Hematopoietic multipotent progenitor cell treated with erythropoietin and hydrocortisone succinate and interleukin-3 and kit ligand, for 17 days (in vitro differentiated cells): ENCODE results near the gene HDAC1.
"Not testable (repeated sequence)": the region's sequence is repeated elsewhere in the genome, so short reads cannot be mapped to it uniquely, and the experiment has no call there.

ENCODE experiments used
- DNase-seq: peaks from one replicate; pipeline ENCODE4 v3.0.0-alpha.2; 2015; ENCODE audit warnings: low spot score

The HDAC1 gene

GRCh38 chr1:32274646-32275340 lies 17.1 kb upstream of the HDAC1 start:
- no peak for DNase-seq

DNA sequence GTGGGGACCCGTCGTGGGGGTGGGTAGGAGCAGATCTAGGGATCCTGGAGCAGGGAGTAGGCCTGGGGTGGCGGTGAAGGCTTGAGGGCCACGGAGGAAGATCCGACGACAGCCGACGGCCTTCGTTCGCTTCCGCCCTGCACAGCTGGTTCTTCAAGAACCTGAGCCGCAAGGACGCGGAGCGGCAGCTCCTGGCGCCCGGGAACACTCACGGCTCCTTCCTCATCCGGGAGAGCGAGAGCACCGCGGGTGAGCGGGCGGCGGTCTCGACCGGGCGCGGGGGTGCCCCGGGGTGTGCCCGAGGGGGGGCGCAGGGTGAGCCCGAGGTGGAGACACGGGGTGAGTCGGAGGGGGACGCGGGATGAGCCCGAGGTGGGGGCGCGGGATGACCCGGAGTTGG lies 16.5 kb upstream of the HDAC1 start:
- DNase-seq, result no peak

- no peak for DNase-seq
Measured at GRCh38 chr1:32276032-32276782, 15.7 kb upstream of the HDAC1 start.

DNA sequence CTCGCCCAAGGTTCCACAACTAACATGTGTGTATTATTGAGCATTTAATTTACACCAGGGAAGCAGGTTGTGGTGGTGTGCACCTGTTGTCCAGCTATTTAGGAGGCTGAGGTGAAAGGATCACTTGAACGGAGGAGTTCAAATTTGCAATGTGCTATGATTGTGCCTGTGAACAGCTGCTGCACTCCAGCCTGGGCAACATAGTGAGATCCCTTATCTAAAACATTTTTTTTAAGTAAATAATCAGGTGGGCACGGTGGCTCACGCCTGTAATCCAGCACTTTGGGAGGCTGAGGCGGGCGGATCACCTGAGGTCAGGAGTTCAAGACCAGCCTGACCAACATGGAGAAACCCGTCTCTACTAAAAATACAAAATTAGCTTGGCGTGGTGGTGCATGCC lies 7.1 kb upstream of the HDAC1 start:
- DNase-seq, result not testable (repeated sequence)

GRCh38 chr1:32285658-32286057 lies 6.2 kb upstream of the HDAC1 start:
- DNase-seq, result no peak

DNA sequence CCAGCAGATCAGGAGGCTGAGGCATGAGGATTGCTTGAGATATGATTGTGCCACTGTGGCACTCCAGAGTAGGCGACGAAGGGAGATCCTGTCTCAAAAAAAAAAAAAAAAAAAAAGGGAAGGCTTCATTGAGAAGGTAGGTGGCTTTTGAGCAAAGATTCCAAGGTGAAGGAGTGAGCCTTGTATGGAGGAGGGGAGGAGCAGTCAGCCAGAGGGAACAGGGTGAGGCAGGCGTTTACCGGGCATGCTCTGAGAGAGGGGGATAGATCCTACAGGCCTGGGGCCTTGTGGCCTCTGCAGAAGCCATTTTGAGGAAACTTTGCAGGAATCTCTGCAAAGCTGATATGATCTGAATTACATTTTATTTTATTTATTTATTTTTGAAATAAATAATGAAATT lies 5.1 kb upstream of the HDAC1 start:
- DNase-seq, result no peak

- no peak for DNase-seq
Measured at GRCh38 chr1:32289256-32289655, 2.6 kb upstream of the HDAC1 start.

GRCh38 chr1:32291145-32291707 lies 657 bp upstream of the HDAC1 start:
- no peak for DNase-seq

GRCh38 chr1:32298211-32298610 lies 6.3 kb downstream of the HDAC1 start:
- DNase-seq, result not testable (repeated sequence)

GRCh38 chr1:32299327-32299726 lies 7.4 kb downstream of the HDAC1 start:
- DNase-seq, result peak; percentile 19

DNA sequence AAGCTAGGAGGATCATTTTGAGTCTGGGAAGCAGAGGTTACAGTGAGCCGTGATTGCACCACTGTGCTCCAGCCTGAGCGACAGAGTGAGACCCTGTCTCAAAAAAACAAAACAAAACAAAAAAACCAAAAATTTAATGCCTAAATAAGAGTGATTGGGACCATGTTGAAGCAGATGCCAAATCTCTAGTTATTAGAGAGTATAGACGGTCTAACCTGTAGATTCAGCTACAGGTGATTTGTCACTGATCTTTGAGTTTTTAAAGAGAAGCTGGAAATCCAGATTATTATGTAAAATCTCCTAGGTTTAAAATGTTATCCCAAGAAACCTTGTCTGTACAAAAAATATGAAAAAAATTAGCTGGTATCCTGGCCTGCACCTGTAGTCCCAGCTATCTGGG lies 11.5 kb downstream of the HDAC1 start:
- DNase-seq, result no peak

DNA sequence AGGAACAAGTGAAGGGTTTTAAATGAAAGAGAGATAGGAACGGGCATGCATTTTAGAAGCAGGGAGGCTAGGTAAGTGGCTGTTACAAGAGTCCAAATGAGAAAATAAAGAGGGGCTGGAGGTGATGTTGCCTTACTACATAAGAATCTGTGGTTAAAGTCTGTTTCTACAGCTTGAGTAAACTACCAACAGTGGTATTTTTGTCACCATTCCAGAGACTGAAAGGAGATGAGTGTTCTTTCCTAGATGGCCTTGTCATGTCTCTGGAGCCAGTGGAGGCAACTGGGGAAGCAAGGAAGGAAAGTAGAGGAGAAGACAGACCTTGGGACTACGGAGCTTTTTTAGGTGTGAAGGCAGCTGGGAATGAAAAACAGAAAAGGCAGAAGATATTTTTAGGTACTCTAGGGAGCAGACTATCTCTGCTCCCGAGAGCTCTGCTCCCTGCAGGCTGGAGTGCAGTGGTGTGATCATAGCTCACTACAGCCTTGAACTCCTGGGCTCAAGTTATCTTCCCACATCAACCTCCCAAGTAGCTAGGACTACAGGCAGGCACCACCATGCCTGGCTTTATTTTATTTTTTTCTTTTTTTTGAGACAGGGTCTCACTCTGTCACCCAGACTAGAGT lies 12.2 kb downstream of the HDAC1 start:
- no peak for DNase-seq

GRCh38 chr1:32305310-32305709 lies 13.4 kb downstream of the HDAC1 start:
- DNase-seq, result no peak

GRCh38 chr1:32307324-32307723 lies 15.4 kb downstream of the HDAC1 start:
- DNase-seq, result peak; percentile 35

- DNase-seq, result peak; percentile 26
Measured at GRCh38 chr1:32309960-32310359, 18.1 kb downstream of the HDAC1 start.

DNA sequence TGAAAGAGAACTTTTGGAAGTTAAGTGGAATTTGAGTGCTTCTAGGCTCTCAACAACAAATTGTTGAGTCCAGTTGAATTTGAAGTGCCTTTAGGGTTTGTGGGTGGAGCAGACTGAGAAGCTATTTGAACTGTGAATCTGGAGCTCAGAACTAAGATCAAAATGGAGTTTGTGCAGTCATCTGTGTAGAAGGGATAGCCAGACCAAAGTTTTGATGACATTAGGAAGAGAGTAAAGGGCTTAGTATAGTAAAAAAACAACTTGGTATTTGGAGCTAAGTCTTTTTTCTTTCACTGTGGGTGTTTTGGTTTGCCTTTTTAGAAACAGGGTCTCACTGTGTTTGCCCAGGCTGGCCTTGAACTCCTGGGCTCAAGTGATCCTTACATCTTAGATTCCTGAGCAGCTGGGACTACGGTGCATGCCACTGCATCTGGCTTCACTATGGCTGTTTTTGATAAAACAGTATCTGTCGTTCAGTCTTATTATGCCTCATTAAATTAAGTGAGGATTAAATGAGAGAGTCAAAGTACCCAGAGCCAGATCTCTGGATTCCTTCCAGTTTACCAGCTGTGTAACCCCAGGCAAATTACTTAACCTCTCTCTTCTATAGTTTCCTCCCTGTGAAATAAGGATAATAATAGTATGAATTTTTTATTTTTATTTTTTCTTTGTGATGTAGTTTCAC lies 20.0 kb downstream of the HDAC1 start:
- peak; percentile 13 for DNase-seq

DNA sequence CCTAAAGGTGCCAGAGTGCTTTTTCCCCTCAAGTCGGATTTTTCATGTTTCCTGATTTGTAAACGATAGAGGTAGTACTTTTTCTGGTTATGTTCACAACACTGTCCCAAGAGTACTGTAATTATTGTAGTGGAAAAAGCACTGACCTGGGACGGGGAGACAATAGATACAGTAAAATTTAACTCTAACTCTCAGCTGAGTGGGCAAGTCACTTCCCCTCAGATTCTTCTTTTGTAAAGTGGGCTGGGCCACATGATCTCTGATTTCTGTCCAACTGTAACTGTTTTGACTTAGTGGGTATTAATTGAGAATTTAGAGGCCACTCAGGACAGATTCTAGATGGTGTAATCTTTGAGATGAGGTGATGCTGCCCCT lies 25.0 kb downstream of the HDAC1 start:
- DNase-seq, result no peak

DNA sequence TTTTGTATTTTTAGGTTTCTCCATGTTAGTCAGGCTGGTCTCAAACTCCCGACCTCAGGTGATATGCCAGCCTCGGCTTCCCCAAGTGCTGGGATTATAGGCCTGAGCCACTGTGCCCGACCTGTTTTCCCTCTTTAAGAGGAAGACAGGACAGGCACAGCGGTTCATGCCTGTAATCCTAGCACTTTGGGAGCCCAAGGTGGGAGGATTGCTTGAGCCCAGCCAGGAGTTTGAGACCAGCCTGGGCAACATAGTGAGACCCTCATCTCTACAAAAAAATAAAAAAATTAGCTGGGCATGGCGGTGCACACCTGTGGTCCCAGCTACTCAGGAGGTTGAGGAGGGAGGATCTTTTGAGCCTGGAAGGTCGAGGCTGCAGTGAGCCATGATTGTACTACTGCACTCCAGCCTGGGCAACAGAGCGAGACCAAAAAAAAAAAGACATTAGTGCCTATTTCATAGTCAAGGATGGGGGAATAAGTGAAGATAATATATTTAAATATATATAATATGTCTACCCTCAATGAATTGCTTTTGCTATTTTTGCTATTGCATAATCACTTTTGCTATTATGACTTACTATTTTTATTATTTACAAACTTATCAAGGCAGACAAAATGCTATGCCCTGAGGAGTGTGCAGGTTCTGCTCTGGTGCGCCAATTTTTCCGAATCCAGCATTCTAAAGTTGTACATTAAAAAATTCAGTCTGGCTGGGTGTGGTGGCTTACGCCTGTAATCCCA lies 26.4 kb downstream of the HDAC1 start:
- DNase-seq, result no peak

DNA sequence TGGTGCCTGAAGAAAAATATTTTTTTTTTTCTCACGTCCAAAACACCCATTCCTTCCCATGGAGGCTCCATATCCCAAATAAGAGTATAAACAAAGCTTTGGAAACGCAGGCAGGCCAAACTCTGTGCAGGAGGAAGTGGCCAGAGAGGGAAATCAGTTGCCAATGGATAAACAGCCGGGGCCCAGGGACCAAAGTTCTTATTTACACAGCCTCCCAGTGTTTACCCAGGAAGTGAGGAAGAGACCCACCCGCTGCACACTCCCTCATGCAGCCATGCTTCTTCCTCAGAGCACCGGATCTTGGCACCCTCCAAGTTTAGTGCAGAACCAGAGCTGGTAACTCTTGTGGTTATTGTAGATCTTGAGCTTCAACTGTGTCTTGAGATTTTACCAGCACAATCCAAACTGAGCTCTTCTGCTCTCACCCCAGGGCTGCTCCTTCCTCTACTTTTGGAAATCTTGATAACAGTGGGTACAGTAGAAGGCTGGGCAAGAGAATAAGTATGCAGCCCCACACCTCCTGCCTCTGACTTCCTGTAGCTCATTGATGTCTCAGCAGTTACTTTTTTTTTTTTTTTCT lies 29.9 kb downstream of the HDAC1 start:
- DNase-seq, result no peak

DNA sequence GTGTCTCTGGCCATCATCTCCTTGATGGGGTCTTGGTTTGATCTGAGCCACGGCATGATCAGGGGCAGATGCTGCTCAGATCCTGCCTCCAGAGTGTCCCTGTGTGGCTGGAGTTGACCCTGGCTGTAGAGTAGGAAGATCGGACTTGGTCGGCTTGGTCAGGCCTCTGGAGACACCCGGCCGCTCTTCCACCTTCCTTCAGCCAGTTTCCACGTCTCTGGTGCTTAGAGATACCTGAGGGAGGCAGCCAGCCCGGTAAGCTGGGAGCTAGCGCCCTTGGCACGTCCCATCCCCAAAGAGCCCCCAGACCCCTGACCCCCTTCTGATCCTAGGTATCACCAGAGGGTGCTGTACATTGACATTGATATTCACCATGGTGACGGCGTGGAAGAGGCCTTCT lies 35.3 kb downstream of the HDAC1 start:
- DNase-seq, result no peak

- DNase-seq, result no peak
Measured at GRCh38 chr1:32329931-32330466, 38.1 kb downstream of the HDAC1 start.
